Left forelimb (tissue), 1 donor: Measurements from ENCODE around the gene RAX2.
A peak's percentile ranks its signal among the peaks of the same experiment; 100 is the strongest.
"Not testable (repeated sequence)": the region's sequence is repeated elsewhere in the genome, so short reads cannot be mapped to it uniquely, and the experiment has no call there.

Experiments
- DNase-seq: peaks from one replicate; pipeline ENCODE4 v3.0.0-alpha.2; 2018; ENCODE audit warnings: low spot score

RAX2 gene

DNA sequence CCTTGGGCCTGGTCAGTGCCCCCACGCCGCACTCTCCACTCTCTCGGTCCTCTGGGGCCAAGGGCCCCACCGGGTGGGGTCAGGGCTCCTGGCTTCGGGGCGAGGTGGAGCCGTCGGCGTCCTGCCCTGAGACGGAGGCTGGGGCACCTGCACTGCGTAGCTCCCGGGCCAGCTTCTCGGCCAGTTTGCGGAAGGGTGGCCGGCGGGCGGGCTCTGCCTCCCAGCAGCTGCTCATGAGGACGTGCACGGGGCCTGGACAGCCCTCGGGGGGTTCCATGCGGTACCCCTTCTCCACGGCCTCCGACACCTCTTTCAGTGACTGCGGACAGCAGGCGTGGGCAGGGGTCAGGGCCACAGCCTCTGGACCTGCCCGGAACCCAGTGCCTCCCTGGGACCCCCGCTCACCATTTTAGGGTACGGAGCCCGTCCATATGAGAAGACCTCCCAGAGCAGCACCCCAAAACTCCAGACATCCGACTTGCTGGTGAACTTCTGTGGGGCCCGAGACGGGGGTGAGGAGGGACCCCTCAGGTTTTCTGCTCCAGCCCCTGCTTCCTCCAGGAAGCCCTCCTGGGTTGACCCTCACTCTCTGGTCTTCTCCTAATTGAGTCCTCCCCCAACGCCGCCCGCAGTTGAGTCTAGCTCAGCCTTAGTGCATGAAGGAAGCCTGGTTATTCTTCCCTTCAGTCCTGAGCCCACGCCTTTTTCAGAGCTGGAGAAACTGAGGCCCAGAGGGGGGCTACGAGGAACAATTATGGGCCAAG lies 6.3 kb upstream of the RAX2 start:
- DNase-seq = no peak

- DNase-seq = no peak
These were observed 4.5 kb upstream of the RAX2 start for GRCh38 chr19:3776479-3777040.

- no peak for DNase-seq
These were observed 3.8 kb upstream of the RAX2 start for GRCh38 chr19:3775831-3776230.

DNA sequence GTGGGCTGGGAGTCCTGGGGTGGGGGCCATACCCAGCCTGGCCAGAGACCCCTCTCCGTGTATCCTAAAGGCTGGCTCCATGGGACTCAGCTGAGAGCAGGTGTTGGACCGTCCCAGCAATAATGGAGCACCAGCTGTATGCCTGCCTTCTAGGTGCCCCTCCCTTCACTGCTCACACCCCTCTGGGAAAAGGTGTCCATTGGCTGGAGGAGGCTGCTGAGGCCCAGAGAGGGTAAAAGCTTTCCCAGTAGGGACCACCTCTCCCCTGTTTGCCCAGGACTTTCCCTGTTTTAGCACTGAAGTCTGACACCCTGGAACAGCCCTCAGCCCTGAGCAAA lies 3.3 kb upstream of the RAX2 start:
- no peak for DNase-seq

DNA sequence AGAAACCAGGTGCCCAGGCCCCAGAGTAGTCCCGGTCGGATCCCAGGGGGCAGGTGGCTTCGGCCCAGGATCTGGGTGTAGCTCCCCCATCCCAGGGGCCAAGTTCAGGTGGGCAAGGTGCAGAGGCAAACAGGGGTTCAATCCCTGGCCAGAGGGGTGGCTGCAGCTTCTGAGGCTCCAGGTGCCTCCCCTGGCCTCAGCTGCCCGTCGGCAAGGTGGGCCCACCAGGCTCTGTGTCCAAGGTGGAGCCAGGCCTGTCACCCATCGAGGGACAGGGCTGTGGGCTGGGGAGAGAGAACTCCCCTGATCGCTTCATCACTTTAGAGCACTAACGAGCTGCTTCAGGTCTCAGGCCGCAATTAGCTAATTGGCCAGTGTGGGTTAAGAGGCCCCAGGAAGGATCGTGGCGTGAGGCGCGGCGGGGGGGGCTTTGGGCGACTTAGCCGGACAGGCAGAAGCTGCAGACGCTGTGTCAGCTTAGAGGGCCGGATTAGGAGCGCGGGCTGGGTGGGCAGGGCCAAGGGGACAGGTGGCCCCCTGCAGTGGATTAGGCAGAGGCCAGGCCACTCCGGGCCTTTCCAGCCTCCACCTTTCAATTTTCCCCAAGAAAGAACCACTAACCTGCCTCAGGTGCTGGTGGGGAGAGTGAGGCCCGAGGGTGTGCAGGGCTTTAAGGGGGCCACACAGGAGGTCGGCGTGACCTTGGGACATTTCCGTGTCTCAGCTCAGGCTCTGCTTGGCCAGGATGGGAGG lies 2.8 kb upstream of the RAX2 start:
- no peak for DNase-seq

DNA sequence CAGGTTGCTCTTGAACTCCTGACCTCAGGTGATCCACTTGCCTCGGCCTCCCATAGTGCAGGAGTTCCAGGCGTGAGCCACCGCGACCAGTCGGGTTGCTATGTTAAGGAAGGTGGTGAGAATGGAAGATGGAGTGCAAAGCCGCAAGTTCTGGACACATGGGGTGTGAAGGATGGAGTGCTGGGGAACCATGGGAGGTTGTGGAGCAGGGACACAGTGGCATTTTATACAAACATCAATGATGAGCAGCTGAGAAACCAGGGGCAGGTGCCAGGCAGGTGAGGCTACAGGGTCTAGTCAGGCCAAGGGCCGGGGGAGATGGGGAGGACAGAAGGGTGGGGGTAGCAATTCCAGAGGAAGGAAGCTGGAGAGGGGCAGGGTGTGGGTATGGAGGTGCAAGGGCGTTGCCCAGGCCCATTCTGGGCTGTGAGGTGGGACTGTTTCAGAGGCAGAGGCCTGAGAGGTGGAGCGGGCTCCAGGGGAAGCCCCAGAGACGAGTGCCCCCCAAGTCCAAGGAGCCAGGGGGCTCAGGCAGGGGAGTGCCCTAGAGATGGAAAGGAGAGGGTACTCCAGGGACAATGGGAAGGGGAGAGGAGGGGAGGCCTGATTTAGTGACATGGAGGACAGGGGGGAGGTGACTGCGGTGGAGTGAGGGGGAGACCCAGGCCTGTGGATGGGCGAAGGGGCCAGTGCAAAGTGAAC lies 1.9 kb upstream of the RAX2 start:
- DNase-seq = no peak

- no peak for DNase-seq
These were observed 775 bp downstream of the RAX2 start for GRCh38 chr19:3771000-3771905.

DNA sequence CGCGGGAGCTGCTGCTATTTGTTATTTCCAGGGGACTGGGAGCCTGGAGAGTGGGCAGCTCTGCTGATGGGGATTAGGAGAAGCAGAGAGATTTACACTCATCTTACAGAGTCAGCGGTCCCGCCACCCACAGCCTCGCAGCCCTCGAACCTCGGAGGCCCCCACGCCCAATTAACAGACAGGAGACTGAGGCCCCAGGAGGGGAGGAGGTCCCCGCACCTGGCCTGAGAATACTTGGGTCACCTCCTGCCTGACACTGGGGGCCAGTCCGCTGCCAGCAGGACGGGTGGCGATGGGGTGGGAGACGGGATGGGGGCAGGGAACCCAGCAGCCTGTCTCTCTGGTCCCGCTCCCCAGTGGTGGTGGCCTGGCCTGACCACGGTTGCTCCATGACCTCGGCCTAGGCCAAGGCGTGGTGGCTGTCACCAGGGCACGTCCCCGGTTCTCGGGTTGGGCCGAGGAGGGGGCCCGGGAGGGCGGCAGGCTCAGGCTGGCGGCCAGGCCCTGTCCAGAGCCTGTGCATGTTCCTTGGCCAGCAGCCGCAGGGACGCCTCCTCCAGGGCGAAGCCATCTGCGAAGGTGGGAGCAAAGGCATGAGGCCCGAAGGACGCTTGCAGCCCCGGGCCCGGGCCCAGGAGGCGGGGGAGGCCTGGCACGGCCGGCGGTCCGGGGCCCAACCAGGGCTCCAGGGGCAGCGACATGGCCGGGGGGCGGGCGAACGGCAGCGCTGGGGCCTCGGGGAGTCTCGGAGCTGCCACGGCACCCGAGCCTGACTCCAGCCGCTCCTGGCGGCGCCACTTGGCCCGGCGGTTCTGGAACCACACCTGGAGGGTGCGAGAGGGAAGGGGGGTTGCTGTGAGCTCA lies 1.7 kb downstream of the RAX2 start:
- no peak for DNase-seq

DNA sequence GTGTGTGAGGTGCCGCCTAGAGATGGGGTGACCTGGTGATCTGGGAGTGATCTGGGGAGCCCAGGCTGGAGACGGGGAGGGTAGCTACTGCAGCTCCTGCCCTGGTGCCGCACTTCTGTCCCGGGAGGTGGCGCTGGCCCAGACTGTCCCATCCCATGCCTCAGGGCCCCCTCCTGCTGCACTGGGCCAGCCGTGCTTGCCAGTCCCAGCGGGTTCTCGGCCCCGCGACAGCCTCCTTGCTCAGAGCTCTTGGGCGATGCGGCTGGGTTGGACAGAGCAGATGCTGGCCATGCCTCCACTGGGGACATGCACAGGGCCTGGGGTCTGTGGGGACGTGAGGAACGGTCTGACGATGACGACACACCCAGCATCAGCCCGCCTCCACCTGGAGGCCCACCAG lies 2.5 kb downstream of the RAX2 start:
- DNase-seq = no peak

DNA sequence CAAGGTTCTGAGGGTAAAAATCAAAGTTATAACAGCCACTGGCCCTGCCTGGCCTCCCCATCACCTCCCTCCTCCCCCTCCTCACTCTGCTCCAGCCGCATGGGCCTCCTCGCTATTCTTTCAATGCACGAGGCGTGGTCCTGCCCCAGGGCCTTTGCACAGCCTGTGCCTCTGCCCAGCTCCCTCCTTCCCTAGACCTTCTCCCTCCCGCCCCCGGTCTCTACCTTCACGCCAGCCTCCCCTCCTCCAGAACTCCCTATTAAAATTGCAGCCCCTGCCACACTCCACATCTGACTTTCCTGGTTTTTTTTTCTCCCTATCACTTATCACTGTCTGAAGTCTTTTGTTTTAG lies 3.3 kb downstream of the RAX2 start:
- no peak for DNase-seq

DNA sequence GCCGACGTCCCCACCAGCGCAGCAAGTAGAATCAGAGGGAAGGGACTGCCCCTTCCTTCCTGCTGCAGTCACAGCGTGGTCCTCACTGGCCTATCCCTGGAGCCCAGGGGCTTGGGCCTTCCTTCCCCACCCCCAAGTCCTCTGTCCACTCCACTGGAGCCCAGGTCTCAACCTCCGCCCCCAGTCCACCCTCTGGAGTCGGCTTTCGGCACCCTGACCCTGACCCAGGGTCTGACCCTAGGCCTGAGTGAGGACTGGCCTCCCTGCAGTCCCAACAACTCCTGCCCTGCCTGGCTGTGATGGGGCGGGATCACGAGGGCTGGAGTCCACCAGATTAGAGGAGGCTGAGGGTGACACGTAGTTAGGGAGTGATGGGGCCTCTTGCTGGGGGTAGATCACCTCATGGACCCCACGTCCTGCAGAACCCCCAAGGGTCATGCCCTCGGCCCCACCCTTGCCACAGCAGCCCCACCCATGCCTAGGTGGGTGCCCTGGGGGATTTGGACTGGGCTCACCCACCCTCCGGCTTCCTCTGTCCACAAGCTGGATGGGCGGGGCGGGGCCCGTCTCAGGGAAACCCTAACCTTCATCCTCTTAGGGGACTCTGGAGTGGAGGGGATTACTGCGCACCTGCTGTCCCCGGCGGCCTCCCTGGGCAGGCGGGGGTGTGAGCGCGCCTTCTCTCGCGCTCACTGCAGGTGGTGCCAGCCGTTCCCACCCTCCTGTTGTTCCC lies 3.8 kb downstream of the RAX2 start:
- DNase-seq = no peak

GRCh38 chr19:3767050-3767449 lies 5.0 kb downstream of the RAX2 start:
- DNase-seq = no peak

DNA sequence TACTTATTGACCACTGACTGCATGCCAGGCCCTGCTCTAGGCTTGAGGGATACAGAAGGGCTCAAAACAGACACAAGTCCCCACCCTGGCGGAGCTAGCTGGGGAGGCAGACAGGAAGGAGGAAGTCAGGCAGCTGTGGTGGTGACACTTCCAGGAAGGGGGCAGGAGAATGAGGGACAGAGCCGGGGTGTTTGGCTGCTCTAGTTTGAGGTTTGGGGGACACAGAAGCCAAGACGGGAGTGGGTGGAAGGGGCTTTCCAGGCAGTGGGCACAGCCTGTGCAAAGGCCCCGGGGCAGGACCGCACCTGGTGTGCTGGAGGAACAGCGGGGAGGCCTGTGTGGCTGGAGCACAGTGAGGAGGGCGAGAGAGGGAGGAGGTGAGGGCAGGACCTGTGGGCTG lies 5.5 kb downstream of the RAX2 start:
- DNase-seq = no peak

DNA sequence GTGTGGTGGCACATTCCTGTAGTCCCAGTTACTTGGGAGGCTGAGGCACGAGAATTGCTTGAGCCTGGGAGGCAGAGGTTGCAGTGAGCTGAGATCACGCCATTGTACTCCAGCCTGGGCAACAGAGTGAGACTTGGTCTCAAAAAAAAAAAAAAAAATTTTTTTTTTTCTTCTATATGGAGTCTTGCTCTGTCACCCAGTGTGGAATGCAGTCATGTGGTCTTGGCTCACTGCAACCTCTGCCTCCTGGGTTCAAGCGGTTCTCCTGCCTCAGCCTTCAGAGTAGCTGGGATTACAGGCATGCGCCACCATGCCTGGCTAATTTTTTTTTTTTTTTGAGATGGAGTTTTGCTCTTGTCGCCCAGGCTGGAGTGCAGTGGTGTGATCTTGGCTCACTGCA lies 6.3 kb downstream of the RAX2 start:
- not testable (repeated sequence) for DNase-seq

DNA sequence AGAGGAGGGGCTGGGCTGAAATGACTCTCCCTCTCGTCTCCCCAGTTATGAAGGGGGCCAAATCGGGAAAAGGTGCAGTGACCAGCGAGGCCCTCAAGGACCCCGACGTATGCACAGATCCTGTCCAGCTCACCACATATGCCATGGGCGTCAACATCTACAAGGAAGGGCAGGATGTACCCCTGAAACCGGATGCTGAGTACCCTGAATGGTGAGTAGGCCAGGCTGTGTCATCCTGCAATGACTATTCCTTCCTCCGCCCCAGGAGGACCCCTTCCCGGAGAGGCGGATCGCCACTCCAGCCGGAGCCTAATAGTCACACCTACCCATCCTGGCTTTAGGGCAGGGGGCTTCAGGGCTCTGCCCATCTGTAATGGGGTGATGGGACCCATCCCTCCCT lies 6.9 kb downstream of the RAX2 start:
- no peak for DNase-seq

GRCh38 chr19:3762501-3763459 lies 9.2 kb downstream of the RAX2 start, which contains the start of gene MRPL54:
Gene MRPL54, plus strand, starts transcription at chr19:3762682. Its CDS starts 19 bp downstream, at chr19:3762701.
- DNase-seq = peak; percentile 99

- no peak for DNase-seq
These were observed 9.9 kb downstream of the RAX2 start for GRCh38 chr19:3762130-3762473.

DNA sequence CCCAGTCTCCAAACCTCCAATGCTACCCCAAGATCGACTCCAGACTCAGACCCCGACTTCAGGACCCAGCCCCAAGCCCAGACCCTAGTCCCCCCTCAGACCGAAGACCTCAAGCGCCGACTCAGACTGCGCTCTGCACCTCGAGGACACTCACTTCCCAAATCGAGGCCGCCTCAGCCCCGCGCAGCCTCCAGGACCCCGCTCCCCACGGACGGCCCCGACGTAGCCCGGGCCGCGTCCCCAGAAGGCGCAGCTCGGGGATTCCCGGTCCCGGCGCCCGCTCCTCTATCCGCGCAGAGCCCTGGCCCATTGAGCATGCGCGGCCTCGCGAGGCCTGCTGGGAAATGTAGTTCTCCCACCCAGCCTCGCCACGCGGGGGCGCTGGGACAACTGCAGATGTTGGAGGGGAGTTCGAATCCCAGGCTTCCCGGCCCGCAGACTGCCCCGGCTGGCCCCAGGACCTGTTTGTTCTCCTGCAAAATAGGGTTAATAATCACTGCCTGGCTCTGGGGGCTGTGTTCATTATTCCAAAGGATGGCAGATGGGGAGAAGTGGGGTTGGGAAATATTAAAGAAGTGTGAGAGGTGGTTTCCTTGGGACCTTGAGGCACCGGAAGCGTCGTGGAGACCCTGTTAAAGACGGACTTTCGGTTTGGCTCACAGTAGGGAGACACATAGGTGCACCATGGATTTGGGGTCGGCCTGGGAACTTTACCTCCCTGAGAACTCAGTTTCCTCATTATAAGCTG lies 10.5 kb downstream of the RAX2 start, which contains the start of gene APBA3:
TSS of gene APBA3 (minus strand) at position 311 of the 748 bp plus-strand sequence. CDS start 1,428 bp downstream, outside the sequence.
- DNase-seq = peak; percentile 94
